Liver (tissue), 9 donors: ENCODE results near the gene FOXS1. TPM values are rescaled to one million over a fixed set of nuclear protein-coding genes. Genes with fewer than 3 reads are reported as not detected.
A peak's percentile ranks its signal among the peaks of the same experiment; 100 is the strongest.

Experiments
- DNase-seq: peaks from one replicate; pipeline ENCODE4 v3.0.0-alpha.2; 2017; ENCODE audit warnings: low spot score
- H3K27ac ChIP-seq, 2 donors: one replicate each; pipeline ENCODE4 v1.7.0; 2013; ENCODE audit warnings: inconsistent platforms in 2 of 2, low read length in 2 of 2, control low read depth in 1 of 2, low read depth in 1 of 2, mild to moderate bottlenecking in 1 of 2
- H3K27me3 ChIP-seq, 4 donors: one replicate each; pipeline versions ENCODE4 v1.6.1 to v1.7.0; 2013; ENCODE audit warnings: low read length in 3 of 4, inconsistent platforms in 1 of 4, mild to moderate bottlenecking in 1 of 4, moderate library complexity in 1 of 4; ENCODE audit not compliant: control insufficient read depth in 4 of 4, insufficient read depth in 4 of 4
- H3K36me3 ChIP-seq, 4 donors: one replicate each; pipeline versions ENCODE4 v1.6.1 to v1.7.0; 2013; ENCODE audit warnings: low read length in 3 of 4, mild to moderate bottlenecking in 3 of 4, low read depth in 1 of 4, moderate library complexity in 1 of 4; ENCODE audit not compliant: control insufficient read depth in 4 of 4, insufficient read depth in 3 of 4
- H3K4me1 ChIP-seq, 4 donors: one replicate each; pipeline versions ENCODE4 v1.6.1 to v1.7.0; 2013; ENCODE audit warnings: low read length in 3 of 4, mild to moderate bottlenecking in 3 of 4, moderate library complexity in 1 of 4; ENCODE audit not compliant: control insufficient read depth in 4 of 4, insufficient read depth in 4 of 4
- H3K4me3 ChIP-seq, 3 donors: one replicate each; pipeline versions ENCODE4 v1.6.1 to v1.7.0; 2013; ENCODE audit warnings: low read length in 3 of 3, control low read depth in 1 of 3, low read depth in 1 of 3, mild to moderate bottlenecking in 1 of 3
- H3K9ac ChIP-seq, 2 donors: one replicate each; pipeline ENCODE4 v1.7.0; 2013; ENCODE audit warnings: low read length in 2 of 2, mild to moderate bottlenecking in 2 of 2, moderate library complexity in 2 of 2, control low read depth in 1 of 2, low read depth in 1 of 2
- H3K9me3 ChIP-seq, 4 donors: one replicate each; pipeline versions ENCODE4 v1.6.1 to v1.7.0; 2013; ENCODE audit warnings: low read length in 3 of 4; ENCODE audit not compliant: control insufficient read depth in 4 of 4
- ATF3 ChIP-seq: IDR thresholded peaks from 2 replicates; pipeline ENCODE4 v1.6.1; 2016; ENCODE audit warnings: antibody characterized with exemption
- EGR1 ChIP-seq, 2 donors: IDR thresholded peaks; 2 replicates each; pipeline ENCODE4 v1.6.1; 2016 to 2018; ENCODE audit warnings: antibody characterized with exemption in 2 of 2, low read depth in 2 of 2
- FOXA1 ChIP-seq: IDR thresholded peaks from 2 replicates; pipeline ENCODE4 v1.6.1; 2016; ENCODE audit warnings: antibody characterized with exemption
- FOXA2 ChIP-seq: IDR thresholded peaks from 2 replicates; pipeline ENCODE4 v1.6.1; 2016; ENCODE audit warnings: antibody characterized with exemption
- GABPA ChIP-seq, 2 donors: IDR thresholded peaks in 1 of 2; conservative IDR thresholded peaks in 1 of 2; 2 replicates each; pipeline ENCODE4 v1.6.1; 2016; ENCODE audit warnings: antibody characterized with exemption in 2 of 2, mild to moderate bottlenecking in 1 of 2, moderate library complexity in 1 of 2
- HNF4A ChIP-seq, 2 donors: conservative IDR thresholded peaks; 2 replicates each; pipeline ENCODE4 v1.6.1; 2016; ENCODE audit warnings: antibody characterized with exemption in 2 of 2, mild to moderate bottlenecking in 2 of 2
- HNF4G ChIP-seq: IDR thresholded peaks from 2 replicates; pipeline ENCODE4 v1.6.1; 2016; ENCODE audit warnings: antibody characterized with exemption
- JUND ChIP-seq, 2 donors: IDR thresholded peaks; 2 replicates each; pipeline ENCODE4 v1.6.1; 2016; ENCODE audit warnings: antibody characterized with exemption in 2 of 2
- NR2F2 ChIP-seq: IDR thresholded peaks from 2 replicates; pipeline ENCODE4 v1.6.1; 2016; ENCODE audit warnings: antibody characterized with exemption
- RAD21 ChIP-seq, 2 donors: IDR thresholded peaks; 2 replicates each; pipeline ENCODE4 v1.6.1; 2016; ENCODE audit warnings: antibody characterized with exemption in 2 of 2, mild to moderate bottlenecking in 2 of 2
- REST ChIP-seq: IDR thresholded peaks from 2 replicates; pipeline ENCODE4 v1.6.1; 2016; ENCODE audit warnings: antibody characterized with exemption, mild to moderate bottlenecking
- RXRA ChIP-seq, 2 donors: IDR thresholded peaks; 2 replicates each; pipeline ENCODE4 v1.6.1; 2017 to 2018; ENCODE audit warnings: antibody characterized with exemption in 2 of 2, mild to moderate bottlenecking in 1 of 2
- SP1 ChIP-seq: IDR thresholded peaks from 2 replicates; pipeline ENCODE4 v1.6.1; 2018; ENCODE audit warnings: antibody characterized with exemption, mild to moderate bottlenecking
- TAF1 ChIP-seq: conservative IDR thresholded peaks from 2 replicates; pipeline ENCODE4 v1.6.1; 2016; ENCODE audit warnings: antibody characterized with exemption, mild to moderate bottlenecking
- YY1 ChIP-seq: IDR thresholded peaks from 2 replicates; pipeline ENCODE4 v1.6.1; 2016; ENCODE audit warnings: antibody characterized with exemption, mild to moderate bottlenecking
- WGBS: extraction: QIAGEN DNeasy Blood & Tissue Kit; methylation state at CpG from one replicate; pipeline ENCODE4 v1.1.7; 2013; 5-methylcytosine and 5-hydroxymethylcytosine counted together
- polyA plus RNA-seq, 2 donors: library from polyadenylated mRNA; stranded (reverse) in 1 of 2; unstranded in 1 of 2; fragments of 200-250 nt in 1 of 2; fragments of >200 nt in 1 of 2; fragmentation: Nextera tagmentation in 1 of 2; extraction: Ambion mirVana in 1 of 2; gene quantifications; one replicate each; pipeline versions ENCODE4 v1.2.1 to v1.2.3, GENCODE V29; 2013 to 2015
- total RNA-seq, 2 donors: library from RNA; depleted of rRNA; stranded (reverse); fragments of >200 nt; gene quantifications; one replicate each; pipeline ENCODE4 v1.2.3, GENCODE V29; 2014
- TF ChIP-seq, protein P1 (sequence below): IDR thresholded peaks from 2 replicates; pipeline ENCODE4 v1.6.1; 2016; ENCODE audit warnings: antibody characterized with exemption
- TF ChIP-seq, protein P2 (sequence below): fragments of 150-350 bp; IDR thresholded peaks from 2 replicates; pipeline ENCODE4 v1.5.1; 2017; ENCODE audit warnings: improper control_type of control experiment, low read depth, low read length; ENCODE audit not compliant: missing input control
- TF ChIP-seq, protein P3 (sequence below): IDR thresholded peaks from 2 replicates; pipeline ENCODE4 v1.6.1; 2016; ENCODE audit warnings: antibody characterized with exemption
- donor health status: healthy.
- donor health status: healthy.
- donor health status: healthy.
- donor health status: healthy.
- donor health status: healthy.

Gene FOXS1
- total and polyA plus RNA-seq, 4 donors = 0.21 to 0.51 (median 0.28) TPM

DNA sequence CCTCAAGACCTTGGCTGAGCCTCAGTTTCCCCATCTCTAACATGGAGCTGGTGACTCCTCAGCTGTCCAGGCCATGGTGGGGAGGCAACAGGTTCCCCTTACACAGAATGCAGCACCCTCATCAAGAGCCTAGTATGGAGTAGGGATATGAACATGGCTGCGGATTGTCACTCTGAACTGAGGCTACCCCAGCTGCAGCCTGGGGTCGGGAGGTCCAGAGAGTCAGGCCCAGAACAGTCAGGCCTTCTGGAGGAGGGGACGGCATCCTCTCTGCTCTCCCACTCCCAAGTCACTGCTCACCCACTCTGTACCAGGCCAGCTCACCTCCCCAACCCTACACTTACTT, 1.4 kb upstream of the FOXS1 start:
- no peak for TF ChIP-seq YY1
- Histone ChIP-seq H3K4me3 (no peak overlapping the region), H3K9ac (no peak overlapping the region), H3K27ac (no peak overlapping the region), H3K9me3 (no peaks in the 10 kb centered on the region), H3K4me1 (no peaks in the 10 kb centered on the region), H3K36me3 (no peaks in the 10 kb centered on the region), H3K27me3 (peaks cover 0 to 3% (median 1%) of the 10 kb centered on the region in 4 donors)
- DNase-seq = no peak
- WGBS = 61% methylated on average over 3 of the region's 3 CpGs

GRCh38 chr20:31844737-31845299, 586 bp downstream of the FOXS1 start:
- no peak overlapping the region for H3K4me3 ChIP-seq
- H3K27ac ChIP-seq = peak overlapping the region in 1 of 2 donors; percentile 36

More at GRCh38 chr20:31844737-31845299, 586 bp downstream of the FOXS1 start:
- DNase-seq = no peak
- Histone ChIP-seq H3K27me3 (no peaks in the 10 kb centered on the region), H3K36me3 (no peaks in the 10 kb centered on the region), H3K4me1 (no peaks in the 10 kb centered on the region), H3K9ac (no peak overlapping the region), H3K9me3 (no peaks in the 10 kb centered on the region)
- TF ChIP-seq, protein P1, sequence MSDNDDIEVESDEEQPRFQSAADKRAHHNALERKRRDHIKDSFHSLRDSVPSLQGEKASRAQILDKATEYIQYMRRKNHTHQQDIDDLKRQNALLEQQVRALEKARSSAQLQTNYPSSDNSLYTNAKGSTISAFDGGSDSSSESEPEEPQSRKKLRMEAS = no peak
- TF ChIP-seq TAF1 (no peak), RXRA (IDR thresholded peaks at IDR 0.05) (no peak), RAD21 (IDR thresholded peaks at IDR 0.05) (no peak), JUND (IDR thresholded peaks at IDR 0.05) (no peak), HNF4G (no peak), EGR1 (IDR thresholded peaks at IDR 0.05; ENCODE audit: low read depth in 2 of 2) (no peak), GABPA (IDR thresholded peaks at IDR 0.05 in 1 of 2, conservative IDR thresholded peaks at IDR 0.05 in 1 of 2) (no peak), REST (no peak), NR2F2 (no peak), ATF3 (no peak), HNF4A (conservative IDR thresholded peaks at IDR 0.05) (no peak), FOXA1 (no peak), YY1 (no peak), SP1 (no peak), FOXA2 (no peak)
- TF ChIP-seq, protein P2, sequence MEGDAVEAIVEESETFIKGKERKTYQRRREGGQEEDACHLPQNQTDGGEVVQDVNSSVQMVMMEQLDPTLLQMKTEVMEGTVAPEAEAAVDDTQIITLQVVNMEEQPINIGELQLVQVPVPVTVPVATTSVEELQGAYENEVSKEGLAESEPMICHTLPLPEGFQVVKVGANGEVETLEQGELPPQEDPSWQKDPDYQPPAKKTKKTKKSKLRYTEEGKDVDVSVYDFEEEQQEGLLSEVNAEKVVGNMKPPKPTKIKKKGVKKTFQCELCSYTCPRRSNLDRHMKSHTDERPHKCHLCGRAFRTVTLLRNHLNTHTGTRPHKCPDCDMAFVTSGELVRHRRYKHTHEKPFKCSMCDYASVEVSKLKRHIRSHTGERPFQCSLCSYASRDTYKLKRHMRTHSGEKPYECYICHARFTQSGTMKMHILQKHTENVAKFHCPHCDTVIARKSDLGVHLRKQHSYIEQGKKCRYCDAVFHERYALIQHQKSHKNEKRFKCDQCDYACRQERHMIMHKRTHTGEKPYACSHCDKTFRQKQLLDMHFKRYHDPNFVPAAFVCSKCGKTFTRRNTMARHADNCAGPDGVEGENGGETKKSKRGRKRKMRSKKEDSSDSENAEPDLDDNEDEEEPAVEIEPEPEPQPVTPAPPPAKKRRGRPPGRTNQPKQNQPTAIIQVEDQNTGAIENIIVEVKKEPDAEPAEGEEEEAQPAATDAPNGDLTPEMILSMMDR = no peak
- TF ChIP-seq, protein P3, sequence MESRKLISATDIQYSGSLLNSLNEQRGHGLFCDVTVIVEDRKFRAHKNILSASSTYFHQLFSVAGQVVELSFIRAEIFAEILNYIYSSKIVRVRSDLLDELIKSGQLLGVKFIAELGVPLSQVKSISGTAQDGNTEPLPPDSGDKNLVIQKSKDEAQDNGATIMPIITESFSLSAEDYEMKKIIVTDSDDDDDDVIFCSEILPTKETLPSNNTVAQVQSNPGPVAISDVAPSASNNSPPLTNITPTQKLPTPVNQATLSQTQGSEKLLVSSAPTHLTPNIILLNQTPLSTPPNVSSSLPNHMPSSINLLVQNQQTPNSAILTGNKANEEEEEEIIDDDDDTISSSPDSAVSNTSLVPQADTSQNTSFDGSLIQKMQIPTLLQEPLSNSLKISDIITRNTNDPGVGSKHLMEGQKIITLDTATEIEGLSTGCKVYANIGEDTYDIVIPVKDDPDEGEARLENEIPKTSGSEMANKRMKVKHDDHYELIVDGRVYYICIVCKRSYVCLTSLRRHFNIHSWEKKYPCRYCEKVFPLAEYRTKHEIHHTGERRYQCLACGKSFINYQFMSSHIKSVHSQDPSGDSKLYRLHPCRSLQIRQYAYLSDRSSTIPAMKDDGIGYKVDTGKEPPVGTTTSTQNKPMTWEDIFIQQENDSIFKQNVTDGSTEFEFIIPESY = no peak
- 89% methylated on average over 28 of the region's 28 CpGs for WGBS
